Middle frontal gyrus (tissue), 1 donor: ENCODE data around the gene SETD7.
"Not testable (repeated sequence)": the region's sequence is repeated elsewhere in the genome, so short reads cannot be mapped to it uniquely, and the experiment has no call there.

Experiments used
- DNase-seq: peaks from one replicate; pipeline ENCODE4 v3.0.0-alpha.2; 2015; ENCODE audit warnings: low spot score; ENCODE audit errors: extremely low spot score

SETD7 gene

DNA sequence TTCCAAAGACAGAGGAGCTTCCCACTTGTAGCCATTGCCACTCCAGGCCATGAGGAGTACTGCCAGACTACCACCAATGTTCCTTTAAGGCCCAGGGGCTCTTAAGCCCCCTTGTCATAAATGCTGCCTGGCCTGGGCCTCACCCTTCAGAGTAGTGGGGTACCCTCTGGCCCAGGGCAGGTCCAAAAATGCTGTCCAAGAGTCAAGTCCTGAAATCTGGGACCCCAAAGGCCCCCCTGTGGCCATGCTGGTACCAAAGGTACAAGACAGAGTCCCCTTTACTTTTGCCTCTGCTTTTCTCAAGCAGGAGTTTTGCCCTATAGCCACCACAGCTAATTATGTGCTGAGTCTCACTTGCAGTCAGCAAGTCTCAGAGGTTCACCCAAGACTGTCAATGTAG is 85.7 kb downstream of the SETD7 start:
- no peak for DNase-seq

DNA sequence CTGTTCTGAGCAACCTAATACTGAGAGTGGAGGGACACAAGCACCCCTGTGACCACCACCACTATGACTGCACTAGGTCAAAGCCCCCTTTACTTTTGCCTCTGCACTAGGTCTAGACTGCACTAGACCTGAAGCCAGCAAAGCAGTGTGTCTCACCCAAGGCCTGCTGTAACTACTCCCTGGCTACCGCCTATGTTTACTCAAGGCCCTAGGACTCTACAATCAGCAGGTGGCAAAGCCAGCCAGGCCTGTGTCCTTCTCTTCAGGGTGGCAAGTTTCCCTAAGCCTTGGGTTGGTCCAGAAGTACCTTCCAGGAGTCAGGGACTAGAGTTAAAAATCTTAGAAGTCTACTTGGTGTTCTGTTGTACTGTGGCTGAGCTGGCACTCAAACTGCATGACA is 86.2 kb downstream of the SETD7 start:
- DNase-seq = no peak

DNA sequence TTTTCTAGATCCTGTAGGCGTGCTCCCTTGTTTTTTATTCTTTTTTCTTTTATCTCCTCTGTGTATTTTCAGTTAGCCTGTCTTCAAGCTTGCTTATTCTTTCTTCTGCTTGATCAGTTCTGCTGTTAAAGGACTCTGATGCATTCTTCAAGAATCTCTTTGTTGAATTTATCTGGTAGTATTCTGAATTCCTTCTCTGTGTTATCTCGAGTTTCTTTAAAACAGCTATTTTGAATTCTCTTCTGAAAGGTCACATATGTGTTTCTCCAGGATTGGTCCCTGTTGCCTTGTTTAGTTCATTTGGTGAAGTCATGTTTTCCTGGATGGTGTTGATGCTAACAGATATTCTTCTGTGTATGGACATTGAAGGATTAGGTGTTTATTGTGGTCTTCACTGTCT is 86.8 kb downstream of the SETD7 start:
- DNase-seq = no peak

DNA sequence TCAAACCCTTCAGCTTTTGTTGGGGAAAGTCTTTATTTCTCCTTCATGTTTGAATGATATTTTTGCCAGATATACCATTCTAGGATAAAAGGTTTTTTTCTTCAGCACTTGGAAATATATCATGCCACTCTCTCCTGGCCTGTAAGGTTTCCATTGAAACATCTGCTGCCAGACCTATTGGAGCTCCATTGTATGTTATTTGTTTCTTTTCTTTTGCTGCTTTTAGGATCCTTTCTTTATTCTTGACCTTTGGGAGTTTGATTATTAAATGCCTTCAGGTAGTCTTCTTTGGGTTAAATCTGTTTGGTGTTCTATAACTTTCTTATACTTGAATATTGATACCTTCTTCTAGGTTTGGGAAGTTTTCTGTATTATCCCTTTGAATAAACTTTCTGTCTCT is 87.3 kb downstream of the SETD7 start:
- DNase-seq = not testable (repeated sequence)

DNA sequence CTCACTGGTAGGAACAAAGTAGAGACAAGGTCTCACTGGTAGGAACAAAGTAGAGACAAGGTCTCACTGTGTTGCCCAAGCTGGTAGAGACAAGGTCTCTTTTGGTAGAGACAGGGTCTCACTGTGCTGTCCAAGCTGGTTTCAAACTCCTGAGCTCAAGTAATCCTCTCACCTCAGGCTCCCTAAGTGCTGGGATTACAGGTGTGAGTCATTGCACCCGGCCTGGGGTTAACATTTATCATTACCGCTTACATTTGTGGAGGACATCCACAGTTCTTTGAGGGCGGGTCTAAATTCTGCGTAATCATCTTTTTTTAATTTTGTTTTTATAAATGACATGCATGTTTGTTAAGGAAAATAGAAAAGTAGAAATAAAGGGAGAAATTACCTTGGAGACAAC is 90.1 kb downstream of the SETD7 start:
- DNase-seq = no peak

DNA sequence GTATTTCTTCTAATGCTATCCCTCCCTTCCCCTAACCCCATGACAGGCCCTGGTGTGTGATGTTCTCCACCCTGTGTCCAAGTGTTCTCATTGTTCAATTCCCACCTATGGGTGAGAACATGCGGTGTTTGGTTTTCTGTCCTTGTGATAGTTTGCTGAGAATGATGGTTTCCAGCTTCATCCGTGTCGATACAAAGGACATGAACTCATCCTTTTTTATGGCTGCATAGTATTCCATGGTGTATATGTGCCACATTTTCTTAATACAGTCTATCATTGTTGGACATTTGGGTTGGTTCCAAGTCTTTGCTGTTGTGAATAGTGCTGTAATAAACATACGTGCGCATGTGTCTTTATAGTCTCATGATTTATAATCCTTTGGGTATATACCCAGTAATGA is 91.5 kb downstream of the SETD7 start:
- DNase-seq = not testable (repeated sequence)

DNA sequence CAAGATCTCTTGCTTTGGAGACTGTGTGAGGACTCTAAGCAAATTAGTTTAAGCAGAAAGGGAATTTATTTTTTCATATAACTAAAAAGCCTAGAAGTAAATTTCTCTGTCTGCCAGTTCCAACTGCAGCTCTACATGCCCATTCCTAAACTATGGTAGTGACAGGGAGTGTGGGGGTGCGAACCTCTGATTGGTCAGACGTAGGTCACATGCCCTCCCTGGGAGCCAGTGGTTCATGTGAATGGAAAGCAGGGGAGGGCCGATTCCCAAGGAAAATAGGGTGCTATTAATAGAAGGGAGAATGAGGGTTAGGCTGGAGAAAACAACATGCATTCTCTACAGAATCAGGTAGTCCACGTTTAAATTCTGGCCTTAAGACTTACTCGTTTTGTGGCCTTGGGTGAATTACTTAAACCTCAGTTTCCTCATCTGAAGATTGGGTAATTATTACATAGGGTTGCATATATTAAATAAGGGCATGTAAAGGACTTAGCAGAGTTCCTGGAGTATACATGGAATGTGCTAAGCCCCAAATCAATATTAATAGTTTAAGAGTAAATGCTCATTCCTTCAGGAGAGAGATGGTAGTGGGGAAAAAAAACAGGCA is 94.9 kb downstream of the SETD7 start:
- no peak for DNase-seq

DNA sequence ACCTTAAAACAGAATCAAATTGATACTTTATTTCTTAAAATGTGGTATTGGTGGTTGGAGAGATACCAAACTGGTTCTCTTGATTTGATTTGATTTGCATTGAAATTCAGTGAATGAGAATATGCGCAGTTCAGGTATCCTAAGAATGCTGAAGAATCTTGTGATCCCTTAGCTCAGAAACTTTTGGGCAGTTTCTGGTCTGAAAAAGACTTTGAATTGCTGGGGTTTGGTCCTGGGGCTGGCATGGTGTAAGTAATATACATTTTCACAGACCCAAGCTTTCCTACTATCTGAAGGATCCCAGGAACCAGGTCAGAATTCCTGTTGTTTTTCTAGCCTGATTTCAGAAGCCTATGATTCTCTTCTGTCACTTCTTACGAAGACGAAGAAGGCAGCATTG is 95.5 kb downstream of the SETD7 start:
- no peak for DNase-seq

DNA sequence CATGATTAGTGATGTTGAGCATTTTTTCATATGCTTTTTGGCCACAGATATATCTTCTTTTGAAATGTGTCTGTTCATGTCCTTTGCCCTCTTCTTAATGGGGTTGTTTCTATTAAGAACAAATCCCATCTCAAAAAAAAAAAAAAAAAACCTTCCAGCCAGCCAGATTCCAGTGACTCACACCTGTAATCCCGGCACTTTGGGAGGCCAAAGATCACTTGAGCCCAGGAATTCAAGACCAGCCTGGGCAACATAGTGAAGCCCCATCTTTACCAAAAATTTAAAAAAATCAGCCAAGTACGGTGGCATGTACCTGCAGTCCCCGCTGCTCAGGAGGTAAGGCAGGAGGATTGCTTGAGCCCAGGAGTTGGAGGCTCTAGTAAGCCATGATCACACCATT is 97.0 kb downstream of the SETD7 start:
- no peak for DNase-seq

DNA sequence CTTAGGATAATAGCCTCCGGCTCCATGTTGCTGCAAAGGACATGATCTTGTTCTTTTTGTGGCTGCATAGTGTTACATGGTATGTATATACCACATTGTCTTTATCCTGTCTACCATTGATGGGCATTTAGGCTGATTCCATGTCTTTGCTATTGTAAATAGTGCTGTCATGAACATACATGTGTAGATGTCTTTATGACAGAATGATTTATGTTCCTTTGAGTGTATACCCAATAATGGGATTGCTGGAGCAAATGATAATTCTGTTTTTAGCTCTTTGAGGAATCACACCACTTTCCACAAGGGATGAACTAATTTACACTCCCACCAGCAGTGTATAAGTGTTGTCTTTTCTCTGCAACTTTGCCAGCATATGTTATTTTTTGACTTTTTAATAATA is 97.5 kb downstream of the SETD7 start:
- no peak for DNase-seq

DNA sequence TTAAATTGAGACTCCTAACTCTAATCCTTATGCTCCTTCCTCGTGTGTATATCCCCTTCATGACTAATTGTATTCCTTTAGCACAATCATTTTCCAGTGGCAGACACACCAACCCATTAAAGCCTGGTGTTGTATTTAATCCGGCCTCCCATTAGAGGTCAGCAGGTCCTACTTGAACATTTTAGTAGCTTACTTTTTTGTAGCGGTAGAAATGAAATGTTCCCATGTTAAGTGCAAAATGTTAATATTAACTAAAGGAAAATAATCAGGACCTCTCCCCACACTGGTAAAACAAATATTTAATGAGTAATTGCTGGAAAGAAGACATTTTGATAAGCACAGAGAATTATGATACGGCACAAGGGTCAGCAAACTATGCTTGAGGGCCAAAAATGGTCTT is 98.7 kb downstream of the SETD7 start:
- no peak for DNase-seq

DNA sequence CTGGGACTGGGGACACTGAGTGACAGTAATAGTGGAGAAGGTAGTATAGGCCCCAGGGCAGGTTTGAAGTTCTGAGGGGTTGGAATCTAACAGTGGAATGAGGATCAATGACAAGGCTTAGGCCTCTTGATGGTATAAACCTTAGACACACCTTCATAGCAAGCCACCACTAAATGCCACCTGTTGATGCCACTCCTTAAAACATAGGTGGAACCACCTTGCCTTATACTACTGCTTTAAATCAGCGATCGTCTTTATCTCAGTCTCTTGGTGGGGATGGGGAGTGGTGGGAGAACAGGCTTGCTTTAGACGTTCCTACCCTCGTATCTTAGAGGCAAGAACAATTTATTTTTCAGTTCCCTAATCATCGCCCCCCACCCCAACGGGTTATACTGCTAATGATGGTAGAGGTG is 100.9 kb downstream of the SETD7 start:
- no peak for DNase-seq

DNA sequence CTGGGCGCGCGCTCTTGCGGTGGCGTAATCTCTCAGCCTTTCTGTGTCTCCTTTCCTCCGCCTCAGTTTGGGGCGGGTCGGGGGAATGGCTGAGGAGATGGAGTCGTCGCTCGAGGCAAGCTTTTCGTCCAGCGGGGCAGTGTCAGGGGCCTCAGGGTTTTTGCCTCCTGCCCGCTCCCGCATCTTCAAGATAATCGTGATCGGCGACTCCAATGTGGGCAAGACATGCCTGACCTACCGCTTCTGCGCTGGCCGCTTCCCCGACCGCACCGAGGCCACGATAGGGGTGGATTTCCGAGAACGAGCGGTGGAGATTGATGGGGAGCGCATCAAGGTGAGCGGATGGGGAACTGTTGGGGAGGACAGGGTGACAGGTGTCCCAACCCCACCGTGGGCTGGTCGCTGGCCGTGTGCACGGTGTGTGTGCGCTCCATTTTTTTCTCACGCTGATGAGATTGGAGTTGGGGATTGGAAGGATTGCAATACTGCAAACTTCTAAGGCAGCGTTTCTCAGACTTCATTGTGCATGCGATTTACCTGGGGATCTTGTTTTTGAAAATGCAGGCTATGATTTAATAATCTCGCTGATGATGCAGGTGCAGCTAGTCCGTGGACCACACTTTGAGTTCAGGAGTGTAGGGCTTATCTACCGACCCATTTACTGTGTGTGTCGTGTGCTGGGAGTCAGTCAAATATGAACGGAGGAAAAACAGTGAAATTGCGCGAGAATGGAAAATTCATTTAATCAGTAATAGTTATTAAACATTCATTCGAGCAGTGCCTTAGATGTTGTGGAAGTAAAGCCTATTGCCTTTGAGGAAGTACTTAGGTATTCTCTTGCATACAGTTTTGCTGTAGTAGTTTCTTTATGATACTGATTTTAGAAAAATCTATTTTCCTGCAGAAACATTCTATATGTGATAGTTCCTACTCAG is 101.6 kb downstream of the SETD7 start, which contains the start of gene RAB33B:
Gene RAB33B (plus strand): TSS at position 11 of the 935 bp plus-strand sequence. CDS start 75 bp downstream, at position 86.
- no peak for DNase-seq

DNA sequence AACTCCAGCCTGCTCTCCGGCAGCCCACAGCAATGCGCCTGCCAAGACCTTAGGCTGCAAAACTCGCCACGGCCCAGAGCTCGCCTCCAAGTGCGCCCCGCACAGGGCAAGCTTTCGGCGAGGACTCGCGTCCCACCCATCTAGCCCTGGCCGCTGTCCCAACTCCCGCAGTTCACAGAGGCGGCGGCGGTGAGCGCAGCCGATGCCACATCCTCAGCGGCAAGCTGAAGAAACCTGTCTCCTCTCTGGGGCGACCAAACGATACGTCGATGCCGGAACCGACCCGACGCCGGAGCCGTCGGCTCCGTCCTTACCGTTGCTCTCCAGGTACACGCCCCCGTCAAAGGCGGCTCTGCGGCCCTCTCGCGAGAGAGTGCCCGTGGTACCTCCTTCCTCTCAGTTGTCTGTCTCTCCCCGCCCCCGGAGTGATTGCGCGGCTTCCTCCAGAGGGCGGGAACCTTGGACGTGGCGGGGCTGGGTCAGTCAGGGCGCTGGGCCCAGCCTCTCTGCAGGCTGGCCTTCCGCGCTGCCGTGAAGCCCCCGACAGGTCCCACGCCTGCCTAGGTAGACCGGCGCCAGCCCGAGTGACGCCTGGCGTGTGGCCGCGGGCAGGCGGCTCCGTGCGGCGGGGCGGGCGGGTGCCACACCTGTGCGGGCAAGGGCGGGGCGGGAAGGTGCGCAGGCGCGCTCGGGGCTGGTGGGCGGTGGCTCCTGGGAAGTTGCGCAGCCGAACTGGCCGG is 102.5 kb downstream of the SETD7 start:
- peak; percentile 90 for DNase-seq

DNA sequence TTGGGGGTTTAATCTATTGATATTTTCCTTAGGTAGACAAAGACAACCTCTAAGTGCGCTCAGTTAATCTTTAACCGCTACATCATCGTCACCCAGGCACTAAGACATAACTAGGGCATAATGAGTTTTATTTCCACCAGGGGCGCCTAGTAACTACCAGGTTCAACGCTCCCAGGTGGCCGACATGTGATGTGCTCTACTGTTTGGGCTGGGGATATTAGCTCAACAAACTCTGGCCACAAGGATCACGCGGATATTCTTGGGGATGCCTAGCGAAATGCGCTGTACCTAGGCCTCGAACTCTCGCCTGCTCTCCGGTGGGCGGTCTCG is 103.0 kb downstream of the SETD7 start:
- DNase-seq = no peak

DNA sequence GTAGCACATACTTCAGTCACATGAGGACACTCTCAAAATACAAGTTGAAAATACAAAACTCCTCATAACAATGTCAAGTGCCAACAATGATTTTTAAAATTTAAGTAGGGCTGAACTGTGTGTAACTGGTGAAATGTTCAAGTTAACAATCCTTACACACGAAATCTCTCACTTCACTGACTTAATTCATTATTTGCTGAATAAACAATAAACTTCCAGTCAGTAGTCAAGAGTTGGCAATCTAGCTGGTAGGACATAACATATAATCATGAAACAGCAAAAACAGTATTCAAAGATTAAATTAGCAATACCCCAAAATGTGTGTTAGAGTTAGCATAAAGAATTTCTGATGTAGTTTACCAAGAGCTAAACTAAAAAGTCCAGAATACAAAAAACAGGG is 104.0 kb downstream of the SETD7 start:
- no peak for DNase-seq

DNA sequence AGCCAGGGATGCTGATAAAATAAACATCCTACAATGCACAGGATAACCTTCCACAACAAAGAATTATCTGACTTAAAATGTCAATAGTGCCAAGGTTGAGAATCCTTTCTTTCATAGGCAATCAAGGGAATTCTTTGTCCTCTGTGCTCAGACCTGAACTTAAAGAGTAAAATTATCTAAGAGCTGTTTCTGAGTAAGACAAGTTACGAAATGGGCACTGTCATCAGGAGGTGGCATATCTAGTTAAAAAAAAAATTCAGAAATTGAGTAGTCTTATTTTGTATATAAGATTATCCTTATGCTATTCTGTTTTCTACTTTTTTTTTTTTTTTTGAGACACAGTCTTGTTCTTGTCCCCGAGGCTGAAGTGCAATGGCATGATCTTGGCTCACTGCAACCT is 105.4 kb downstream of the SETD7 start:
- DNase-seq = no peak

DNA sequence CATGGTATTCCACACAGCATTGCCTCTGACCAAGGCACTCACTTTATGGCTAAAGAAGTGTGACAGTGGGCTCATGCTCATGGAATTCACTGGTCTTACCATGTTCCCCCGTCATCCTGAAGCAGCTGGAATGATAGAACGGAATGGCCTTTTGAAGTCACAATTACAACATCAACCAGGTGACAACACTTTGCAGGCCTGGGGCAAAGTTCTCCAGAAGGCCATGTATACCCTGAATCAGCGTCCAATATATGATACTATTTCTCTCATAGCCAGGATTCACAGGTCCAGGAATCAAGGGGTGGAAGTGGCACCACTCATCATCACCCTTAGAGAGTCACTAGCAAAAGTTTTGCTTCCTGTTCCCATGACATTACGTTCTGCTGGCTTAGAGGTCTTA is 108.9 kb downstream of the SETD7 start:
- DNase-seq = not testable (repeated sequence)
